Measurements from ENCODE around the gene ERBB2. TPM values are rescaled to one million over a fixed set of nuclear protein-coding genes. Genes with fewer than 3 reads are reported as not detected.
A peak's percentile ranks its signal among the peaks of the same experiment; 100 is the strongest.
"Not testable (repeated sequence)": the region's sequence is repeated elsewhere in the genome, so short reads cannot be mapped to it uniquely, and the experiment has no call there.

The ERBB2 gene
- total RNA-seq, 1 donor from 2014 or later = 64.2 TPM

GRCh38 chr17:39714234-39714633 is 14.4 kb downstream of the ERBB2 start:
- intact Hi-C loops (cut with DNase I) = no loop called here
- DNase-seq (no peak), ATAC-seq (ENCODE audit: poor library complexity) (no peak)

- intact Hi-C loops (cut with DNase I) = no loop called here
- no peak for DNase-seq
- ATAC-seq (ENCODE audit: poor library complexity) = peak; percentile 6
These were observed 15.7 kb downstream of the ERBB2 start for GRCh38 chr17:39715375-39716072.

GRCh38 chr17:39716073-39716818 is 16.4 kb downstream of the ERBB2 start:
- peak; percentile 82 for ATAC-seq (ENCODE audit: poor library complexity)
- no peak for DNase-seq
- intact Hi-C loops (cut with DNase I) = no loop called here

GRCh38 chr17:39716879-39717536 is 17.1 kb downstream of the ERBB2 start:
- DNase-seq = no peak
- ATAC-seq (ENCODE audit: poor library complexity) = peak; percentile 73
- intact Hi-C loops (cut with DNase I) = no loop called here

- ATAC-seq (ENCODE audit: poor library complexity) = peak; percentile 26
- intact Hi-C loops (cut with DNase I) = no loop called here
- DNase-seq = no peak
These were observed 17.8 kb downstream of the ERBB2 start for GRCh38 chr17:39717660-39718059.

GRCh38 chr17:39719563-39720355 is 19.9 kb downstream of the ERBB2 start:
- DNase-seq = no peak
- intact Hi-C loops (cut with DNase I) = no loop called here
- no peak for ATAC-seq (ENCODE audit: poor library complexity)

GRCh38 chr17:39722104-39722503 is 22.2 kb downstream of the ERBB2 start:
- ATAC-seq (ENCODE audit: poor library complexity) (no peak), DNase-seq (no peak)
- intact Hi-C loops (cut with DNase I) = no loop called here

GRCh38 chr17:39722965-39723848 is 23.3 kb downstream of the ERBB2 start:
- ATAC-seq (ENCODE audit: poor library complexity) (no peak), DNase-seq (no peak)

GRCh38 chr17:39724731-39725130 is 24.9 kb downstream of the ERBB2 start:
- intact Hi-C loops (cut with DNase I) = no loop called here

More at GRCh38 chr17:39722965-39723848, 23.3 kb downstream of the ERBB2 start:
- intact Hi-C loops (cut with DNase I) = no loop called here

GRCh38 chr17:39725923-39726322 is 26.1 kb downstream of the ERBB2 start:
- ATAC-seq (ENCODE audit: poor library complexity); DNase-seq; intact Hi-C loops (cut with DNase I): not testable (repeated sequence)

More at GRCh38 chr17:39724731-39725130, 24.9 kb downstream of the ERBB2 start:
- ATAC-seq (ENCODE audit: poor library complexity) = no peak
- DNase-seq = peak; percentile 37

GRCh38 chr17:39726617-39727016 is 26.8 kb downstream of the ERBB2 start:
- ATAC-seq (ENCODE audit: poor library complexity) = no peak
- intact Hi-C loops (cut with DNase I) = no loop called here
- DNase-seq = no peak

GRCh38 chr17:39727556-39727955 is 27.7 kb downstream of the ERBB2 start:
- no peak for DNase-seq
- no peak for ATAC-seq (ENCODE audit: poor library complexity)
- intact Hi-C loops (cut with DNase I) = no loop called here

- intact Hi-C loops (cut with DNase I) = no loop called here
- no peak for DNase-seq
- no peak for ATAC-seq (ENCODE audit: poor library complexity)
These were observed 29.5 kb downstream of the ERBB2 start for GRCh38 chr17:39729280-39729851.

- DNase-seq (peak; percentile 95), ATAC-seq (ENCODE audit: poor library complexity) (peak; percentile 99)
- intact Hi-C loops (cut with DNase I) = no loop called here
These were observed 30.4 kb downstream of the ERBB2 start, which contains the start of gene MIEN1 for GRCh38 chr17:39730095-39730921. TSS of gene MIEN1 (minus strand) at chr17:39730532. CDS start at chr17:39730495, 37 bp downstream.

GRCh38 chr17:39732586-39732985 is 32.7 kb downstream of the ERBB2 start:
- intact Hi-C loops (cut with DNase I) = no loop called here
- ATAC-seq (ENCODE audit: poor library complexity) = no peak

GRCh38 chr17:39735882-39736281 is 36.0 kb downstream of the ERBB2 start:
- intact Hi-C loops (cut with DNase I) = no loop called here
- DNase-seq (no peak), ATAC-seq (ENCODE audit: poor library complexity) (no peak)

More at GRCh38 chr17:39732586-39732985, 32.7 kb downstream of the ERBB2 start:
- DNase-seq = no peak

Data from Right ventricle myocardium superior (tissue), 1 donor.